CD4-positive, alpha-beta T cell treated with Interferon alpha-2 for 1 hour (primary cell): Measurements from ENCODE around the gene C4orf17.

ENCODE experiments used
- DNase-seq, 2 donors: peaks; one replicate each; pipeline ENCODE4 v3.0.0-alpha.2; 2020 to 2022

Gene C4orf17

GRCh38 chr4:99537674-99538073 is 26.9 kb downstream of the C4orf17 start:
- DNase-seq = no peak

- DNase-seq = no peak
Observed at GRCh38 chr4:99540277-99540939, 29.6 kb downstream of the C4orf17 start.

GRCh38 chr4:99552872-99553271 is 42.1 kb downstream of the C4orf17 start:
- DNase-seq = no peak

GRCh38 chr4:99563310-99564186 is 52.7 kb downstream of the C4orf17 start, which contains the start of gene TRMT10A:
TSS of gene TRMT10A (minus strand) at chr4:99564039. CDS start at chr4:99559338, 4,701 bp downstream.
- DNase-seq = peak; percentile 94 to 95

GRCh38 chr4:99564921-99565320 is 54.1 kb downstream of the C4orf17 start:
- DNase-seq = no peak

- no peak for DNase-seq
Observed at GRCh38 chr4:99571883-99572282, 61.1 kb downstream of the C4orf17 start.

GRCh38 chr4:99572527-99573240 is 61.9 kb downstream of the C4orf17 start:
- no peak for DNase-seq

- no peak for DNase-seq
Observed at GRCh38 chr4:99573735-99574368, 63.0 kb downstream of the C4orf17 start.

GRCh38 chr4:99574530-99575324 is 63.9 kb downstream of the C4orf17 start, which contains the start of gene MTTP:
TSS of gene MTTP (plus strand) at chr4:99574824. CDS start at chr4:99574910, 86 bp downstream.
- no peak for DNase-seq

- no peak for DNase-seq
Observed at GRCh38 chr4:99578714-99579113, 67.9 kb downstream of the C4orf17 start.

- DNase-seq = no peak
Observed at GRCh38 chr4:99585516-99585915, 74.7 kb downstream of the C4orf17 start.

GRCh38 chr4:99586322-99586721 is 75.5 kb downstream of the C4orf17 start:
- DNase-seq = no peak

GRCh38 chr4:99586797-99587196 is 76.0 kb downstream of the C4orf17 start:
- DNase-seq = no peak

- DNase-seq = no peak
Observed at GRCh38 chr4:99587309-99587708, 76.5 kb downstream of the C4orf17 start.

GRCh38 chr4:99587803-99588202 is 77.0 kb downstream of the C4orf17 start:
- no peak for DNase-seq

- no peak for DNase-seq
Observed at GRCh38 chr4:99591757-99592156, 80.9 kb downstream of the C4orf17 start.
